ENCODE results near the gene LRRC8E. TPM values are rescaled to one million over a fixed set of nuclear protein-coding genes. Genes with fewer than 3 reads are reported as not detected.

The LRRC8E gene
- total RNA-seq, 1 donor from 2014 or later, result not detected

GRCh38 chr19:7900401-7900870 lies 12.1 kb downstream of the LRRC8E start:
- ChIA-PET CTCF (interaction anchor here (0.9 to 1.9 kb wide), 3 partner anchors 32 to 332 kb away, joined by 3 to 5 read pairs (median 4); partner anchors contain the start of gene TIMM44), POLR2A (interaction anchor here (0.6 to 1.2 kb wide), 3 partner anchors 22 to 546 kb away, joined by 3 to 4 read pairs (median 4); no protein-coding TSS in a partner anchor)
- peaks cover 6% of the 10 kb centered on the region for H3K27me3 Mint-ChIP-seq
- H3K4me1 Mint-ChIP-seq, result peaks cover 24% of the 10 kb centered on the region
- H3K4me3 Mint-ChIP-seq, result no peak overlapping the region
- DNase-seq (no peak), ATAC-seq (ENCODE audit: low read depth) (no peak)
- no peaks in the 10 kb centered on the region for H3K9me3 Mint-ChIP-seq
- intact Hi-C loops (cut with micrococcal nuclease), result no loop called here
- H3K27ac Mint-ChIP-seq, result no peak overlapping the region
- H3K36me3 Mint-ChIP-seq (ENCODE audit: low read depth), result peaks cover 11% of the 10 kb centered on the region
- TF ChIP-seq, protein P1, sequence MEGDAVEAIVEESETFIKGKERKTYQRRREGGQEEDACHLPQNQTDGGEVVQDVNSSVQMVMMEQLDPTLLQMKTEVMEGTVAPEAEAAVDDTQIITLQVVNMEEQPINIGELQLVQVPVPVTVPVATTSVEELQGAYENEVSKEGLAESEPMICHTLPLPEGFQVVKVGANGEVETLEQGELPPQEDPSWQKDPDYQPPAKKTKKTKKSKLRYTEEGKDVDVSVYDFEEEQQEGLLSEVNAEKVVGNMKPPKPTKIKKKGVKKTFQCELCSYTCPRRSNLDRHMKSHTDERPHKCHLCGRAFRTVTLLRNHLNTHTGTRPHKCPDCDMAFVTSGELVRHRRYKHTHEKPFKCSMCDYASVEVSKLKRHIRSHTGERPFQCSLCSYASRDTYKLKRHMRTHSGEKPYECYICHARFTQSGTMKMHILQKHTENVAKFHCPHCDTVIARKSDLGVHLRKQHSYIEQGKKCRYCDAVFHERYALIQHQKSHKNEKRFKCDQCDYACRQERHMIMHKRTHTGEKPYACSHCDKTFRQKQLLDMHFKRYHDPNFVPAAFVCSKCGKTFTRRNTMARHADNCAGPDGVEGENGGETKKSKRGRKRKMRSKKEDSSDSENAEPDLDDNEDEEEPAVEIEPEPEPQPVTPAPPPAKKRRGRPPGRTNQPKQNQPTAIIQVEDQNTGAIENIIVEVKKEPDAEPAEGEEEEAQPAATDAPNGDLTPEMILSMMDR (IDR thresholded peaks at IDR 0.05), result no peak

GRCh38 chr19:7900931-7901330 lies 12.6 kb downstream of the LRRC8E start:
- Mint-ChIP-seq H3K27me3 (peaks cover 2% of the 10 kb centered on the region), H3K4me3 (no peak overlapping the region), H3K36me3 (ENCODE audit: low read depth) (peaks cover 16% of the 10 kb centered on the region), H3K4me1 (peaks cover 29% of the 10 kb centered on the region), H3K27ac (no peak overlapping the region), H3K9me3 (no peaks in the 10 kb centered on the region)
- ATAC-seq (ENCODE audit: low read depth) (no peak), DNase-seq (no peak)
- POLR2A ChIA-PET, result interaction anchor here (0.6 to 1.2 kb wide), 5 partner anchors 21 to 547 kb away, joined by 3 to 8 read pairs (median 4); no protein-coding TSS in a partner anchor
- intact Hi-C loops (cut with micrococcal nuclease), result no loop called here
- TF ChIP-seq, protein P1 (IDR thresholded peaks at IDR 0.05), result no peak
- CTCF ChIA-PET, result interaction anchor here (0.6 to 1.9 kb wide), 4 partner anchors 32 to 1180 kb away, joined by 3 to 5 read pairs (median 4); no protein-coding TSS in a partner anchor

- Mint-ChIP-seq H3K4me3 (no peak overlapping the region), H3K27ac (no peak overlapping the region), H3K27me3 (peaks cover 2% of the 10 kb centered on the region), H3K36me3 (ENCODE audit: low read depth) (peaks cover 20% of the 10 kb centered on the region), H3K4me1 (peaks cover 31% of the 10 kb centered on the region), H3K9me3 (no peaks in the 10 kb centered on the region)
- DNase-seq (no peak), ATAC-seq (ENCODE audit: low read depth) (no peak)
- intact Hi-C loops (cut with micrococcal nuclease), result no loop called here
- POLR2A ChIA-PET, result interaction anchor here (0.6 to 1.0 kb wide), 4 partner anchors 21 to 235 kb away, joined by 3 to 8 read pairs (median 3); no protein-coding TSS in a partner anchor
- CTCF ChIA-PET, result interaction anchor here (0.6 to 1.4 kb wide), 3 partner anchors 33 to 1180 kb away, joined by 3 to 5 read pairs (median 3); no protein-coding TSS in a partner anchor
- TF ChIP-seq, protein P1 (IDR thresholded peaks at IDR 0.05), result no peak
Measured at GRCh38 chr19:7901337-7901736, 13.0 kb downstream of the LRRC8E start.

GRCh38 chr19:7902796-7903243 lies 14.5 kb downstream of the LRRC8E start:
- H3K27me3 Mint-ChIP-seq, result no peaks in the 10 kb centered on the region
- ChIA-PET CTCF (interaction anchor here (0.9 to 1.6 kb wide), 3 partner anchors 45 to 253 kb away, joined by 3 to 7 read pairs (median 3); no protein-coding TSS in a partner anchor), POLR2A (interaction anchor here (0.6 to 1.6 kb wide), 10 partner anchors 14 to 1040 kb away, joined by 3 to 30 read pairs (median 5); partner anchors contain the start of genes SNAPC2, TIMM44 and TRAPPC5)
- TF ChIP-seq, protein P1 (IDR thresholded peaks at IDR 0.05), result no peak
- peaks cover 33% of the 10 kb centered on the region for H3K4me1 Mint-ChIP-seq
- H3K4me3 Mint-ChIP-seq, result peak overlapping the region; percentile 89
- H3K9me3 Mint-ChIP-seq, result no peaks in the 10 kb centered on the region
- no peak for DNase-seq
- peak overlapping the region; percentile 91 for H3K27ac Mint-ChIP-seq
- ATAC-seq (ENCODE audit: low read depth), result no peak
- intact Hi-C loops (cut with micrococcal nuclease), result loop anchor here (1.0 kb wide), 7 partner anchors 17 to 306 kb away; partner anchors contain the start of genes CERS4, FCER2, SNAPC2 and TIMM44
- peaks cover 24% of the 10 kb centered on the region for H3K36me3 Mint-ChIP-seq (ENCODE audit: low read depth)

All from activated B cell treated with CpG ODN at 0.5 μM for 24 hours (primary cell).